IMR-90 (cell line): ENCODE results near the gene COL6A3. TPM values are rescaled to one million over a fixed set of nuclear protein-coding genes. Genes with fewer than 3 reads are reported as not detected.

ENCODE experiments used
- ATAC-seq: fragments of 200-7000 bp; cut with Tn5 transposase; 2 replicates; pipeline ENCODE4 v1.9.1; 2020; ENCODE audit warnings: low read depth, mild to moderate bottlenecking, moderate library complexity
- BruUV-seq: library from RNA; stranded (reverse); fragments of 400-500 nt; replicated peaks from 2 replicates; lab custom pipeline; 2021; lab: Mats Ljungman, UMichigan
- CTCF ChIA-PET: fragments of 300-600 bp; formaldehyde crosslinking; extraction: SDS; loops from one replicate; lab custom pipeline; 2021; ENCODE audit warnings: antibody characterized with exemption; lab: Yijun Ruan, JAX
- POLR2A ChIA-PET: fragments of 300-600 bp; sonication (Branson Sonifier 250); formaldehyde crosslinking; loops from one replicate; lab custom pipeline; 2022; ENCODE audit warnings: antibody characterized with exemption; ENCODE audit not compliant: unreplicated experiment; lab: Charles Lee
- DNase-seq: peaks from one replicate; pipeline ENCODE4 v3.0.0; 2013
- H2AFZ ChIP-seq: replicated peaks from 2 replicates; pipeline ENCODE3; 2013; ENCODE audit warnings: low read length, mild to moderate bottlenecking; ENCODE audit not compliant: poor library complexity
- H2AK5ac ChIP-seq: 2 replicates; pipeline ENCODE4 v1.6.1; 2013; ENCODE audit warnings: low read depth, low read length, inconsistent platforms
- H2AK9ac ChIP-seq: replicated peaks from 2 replicates; pipeline ENCODE3; 2013; ENCODE audit warnings: mild to moderate bottlenecking, low read depth, low read length, moderate library complexity; ENCODE audit not compliant: poor library complexity
- H2BK120ac ChIP-seq: 2 replicates; pipeline ENCODE4 v1.6.1; 2013; ENCODE audit warnings: low read depth, low read length, inconsistent platforms
- H2BK15ac ChIP-seq: 3 replicates; pipeline ENCODE4 v1.6.1; 2013; ENCODE audit warnings: low read depth, low read length, inconsistent platforms
- H2BK20ac ChIP-seq: 2 replicates; pipeline ENCODE4 v1.6.1; 2013; ENCODE audit warnings: low read depth, mild to moderate bottlenecking, inconsistent platforms, low read length, moderate library complexity
- H2BK5ac ChIP-seq: 2 replicates; pipeline ENCODE4 v1.6.1; 2013; ENCODE audit warnings: mild to moderate bottlenecking, low read depth, low read length, inconsistent platforms; ENCODE audit not compliant: poor library complexity, severe bottlenecking
- H3K14ac ChIP-seq: replicated peaks from 2 replicates; pipeline ENCODE4 v1.6.1; 2013; ENCODE audit warnings: low read depth, low read length, inconsistent platforms
- H3K18ac ChIP-seq: 2 replicates; pipeline ENCODE4 v1.6.1; 2013; ENCODE audit warnings: low read depth, low read length, control low read depth
- H3K23ac ChIP-seq: 2 replicates; pipeline ENCODE4 v1.6.1; 2013; ENCODE audit warnings: low read depth, low read length, inconsistent platforms
- H3K27ac ChIP-seq: 2 replicates; pipeline ENCODE4 v1.5.1; 2013; ENCODE audit warnings: mild to moderate bottlenecking, control low read depth, low read length; ENCODE audit not compliant: insufficient read depth
- H3K27me3 ChIP-seq: 2 replicates; pipeline ENCODE4 v1.6.1; 2013; ENCODE audit warnings: low read length; ENCODE audit not compliant: control insufficient read depth, insufficient read depth
- H3K36me3 ChIP-seq: 2 replicates; pipeline ENCODE4 v1.6.1; 2013; ENCODE audit warnings: low read length, mixed read lengths; ENCODE audit not compliant: control insufficient read depth, insufficient read depth
- H3K4ac ChIP-seq: 2 replicates; pipeline ENCODE4 v1.6.1; 2013; ENCODE audit warnings: low read depth, low read length, inconsistent platforms
- H3K4me1 ChIP-seq: 2 replicates; pipeline ENCODE4 v1.6.1; 2013; ENCODE audit warnings: low read length, mixed read lengths; ENCODE audit not compliant: control insufficient read depth, insufficient read depth
- H3K4me2 ChIP-seq: 2 replicates; pipeline ENCODE4 v1.6.1; 2013; ENCODE audit warnings: low read depth, mild to moderate bottlenecking, control low read depth, low read length, moderate library complexity
- H3K4me3 ChIP-seq: 2 replicates; pipeline ENCODE4 v1.5.1; 2013; ENCODE audit warnings: low read depth, mild to moderate bottlenecking, control low read depth, low read length, moderate library complexity; ENCODE audit not compliant: insufficient read depth
- H3K56ac ChIP-seq: 2 replicates; pipeline ENCODE4 v1.6.1; 2013; ENCODE audit warnings: low read length, inconsistent platforms; ENCODE audit not compliant: insufficient read depth; ENCODE audit errors: extremely low read depth
- H3K79me1 ChIP-seq, 2 experiments: 2 replicates each; pipeline ENCODE4 v1.6.1; 2013; ENCODE audit warnings: low read length in 2 of 2, inconsistent platforms in 1 of 2, low read depth in 1 of 2
- H3K9ac ChIP-seq: 2 replicates; pipeline ENCODE4 v1.6.1; 2013; ENCODE audit warnings: low read depth, low read length, control low read depth
- H3K9me1 ChIP-seq: 2 replicates; pipeline ENCODE4 v1.6.1; 2013; ENCODE audit warnings: low read length, inconsistent platforms; ENCODE audit not compliant: insufficient read depth
- H3K9me3 ChIP-seq: 2 replicates; pipeline ENCODE4 v1.6.1; 2013; ENCODE audit warnings: low read length; ENCODE audit not compliant: control insufficient read depth, insufficient read depth
- H4K20me1 ChIP-seq: 2 replicates; pipeline ENCODE4 v1.6.1; 2013; ENCODE audit warnings: low read length, inconsistent platforms; ENCODE audit not compliant: insufficient read depth
- H4K5ac ChIP-seq: 2 replicates; pipeline ENCODE4 v1.6.1; 2013; ENCODE audit warnings: mild to moderate bottlenecking, low read depth, low read length, control low read depth
- H4K8ac ChIP-seq, 2 experiments: 2 replicates each; pipeline ENCODE4 v1.6.1; 2013; ENCODE audit warnings: low read depth in 2 of 2, low read length in 2 of 2, control low read depth in 1 of 2, inconsistent platforms in 1 of 2
- H4K91ac ChIP-seq: 2 replicates; pipeline ENCODE4 v1.6.1; 2013; ENCODE audit warnings: low read depth, low read length, inconsistent platforms; ENCODE audit not compliant: insufficient read depth
- BHLHE40 ChIP-seq: fragments of 150-350 bp; IDR thresholded peaks from 2 replicates; pipeline ENCODE4 v1.6.1; 2016; ENCODE audit warnings: mild to moderate bottlenecking, low read depth, low read length
- CEBPB ChIP-seq: IDR thresholded peaks from 2 replicates; pipeline ENCODE4 v1.6.1; 2012; ENCODE audit warnings: low read depth, low read length, improper control_type of control experiment
- MAZ ChIP-seq: IDR thresholded peaks from 2 replicates; pipeline ENCODE4 v1.6.1; 2012; ENCODE audit warnings: low read depth, mild to moderate bottlenecking, low read length, improper control_type of control experiment, moderate library complexity, borderline replicate concordance
- MXI1 ChIP-seq: IDR thresholded peaks from 2 replicates; pipeline ENCODE4 v1.6.1; 2012; ENCODE audit warnings: low read depth, mild to moderate bottlenecking, low read length, moderate library complexity, borderline replicate concordance
- RAD21 ChIP-seq: IDR thresholded peaks from 2 replicates; pipeline ENCODE4 v1.6.1; 2012; ENCODE audit warnings: low read length, improper control_type of control experiment
- SMC3 ChIP-seq: fragments of 150-350 bp; IDR thresholded peaks from 2 replicates; pipeline ENCODE4 v1.6.1; 2016; ENCODE audit warnings: low read depth, mild to moderate bottlenecking, antibody characterized with exemption, low read length, moderate library complexity
- WGBS, 2 experiments: methylation state at CpG; one replicate each; pipeline versions ENCODE4 v1.1.5 to v1.1.7; 2013; ENCODE audit warnings: missing lambda C conversion rate in 2 of 2; ENCODE audit not compliant: insufficient read length in 1 of 2; ENCODE audit errors: extremely low coverage in 2 of 2; 5-methylcytosine and 5-hydroxymethylcytosine counted together
- dilution Hi-C: fragments of 300-500 bp; cut with HindIII; formaldehyde crosslinking; loops from one replicate; pipeline ENCODE4 v1.14.3; 2018; ENCODE audit warnings: low sequenced_read_pairs; ENCODE audit not compliant: unreplicated experiment
- in situ Hi-C: fragments of 300-500 bp; cut with MboI; formaldehyde crosslinking; loops from 3 replicates; pipeline ENCODE4 v1.14.3; 2019; ENCODE audit warnings: low sequenced_read_pairs, inconsistent platforms, mixed read lengths
- intact Hi-C: fragments of 100-400 bp; cut with micrococcal nuclease; formaldehyde crosslinking; loops from 2 replicates; pipeline ENCODE4 v1.10.0; 2022
- polyA plus RNA-seq, 3 experiments: library from polyadenylated mRNA; depleted of rRNA; stranded (reverse); fragments of >200 nt; gene quantifications; 2 replicates each; pipeline ENCODE4 v1.2.3, GENCODE V29; 2012; ENCODE audit warnings: low replicate concordance in 1 of 3
- total RNA-seq: library from RNA; depleted of rRNA; stranded (reverse); fragments of >200 nt; gene quantifications from 2 replicates; pipeline ENCODE4 v1.2.3, GENCODE V29; 2012
- TF ChIP-seq, protein P1 (sequence below): conservative IDR thresholded peaks from 2 replicates; pipeline ENCODE4 v1.5.1; 2012; ENCODE audit warnings: mild to moderate bottlenecking, low read depth, low read length, improper control_type of control experiment

Gene COL6A3
- total and polyA plus RNA-seq, 2 of the 4 experiments (the other 2 are of a cell fraction), result 964 to 1,855 TPM

DNA sequence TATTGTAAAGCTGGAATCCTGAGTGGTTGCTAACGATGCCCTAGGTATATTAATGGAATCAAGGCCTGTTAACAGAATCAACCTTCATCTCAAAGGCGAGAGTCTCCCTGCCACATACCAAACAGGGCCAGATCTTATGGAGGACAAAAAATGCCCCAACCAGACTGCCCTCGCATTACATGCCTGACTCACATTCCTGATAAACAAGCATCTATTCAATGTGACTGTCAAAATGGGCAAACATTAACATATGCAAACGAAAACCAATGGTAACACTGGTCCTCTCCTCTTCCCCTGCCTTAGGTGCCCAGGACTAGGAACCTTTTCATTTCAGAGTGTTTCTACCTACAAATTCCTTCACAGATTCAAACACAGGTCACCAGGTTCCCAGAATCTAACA is 83.4 kb downstream of the COL6A3 start:
- H2AK5ac ChIP-seq, result peak overlapping the region; percentile 53; the same call in 1 of the 2 replicates
- 0 out of 3 replicates have a peak overlapping the region, but pooled peaks have one; percentile 1 for H2BK15ac ChIP-seq
- peak overlapping the region; percentile 4; the same call in 1 of the 2 replicates for H3K23ac ChIP-seq
- peak overlapping the region; percentile 30 for H4K91ac ChIP-seq
- 0 out of 2 replicates have a peak overlapping the region, but pooled peaks have one; percentile 2 for H3K9ac ChIP-seq
- WGBS, 2 experiments, result 40% methylated on average over 2 of the region's 4 CpGs; no CpG with 5 or more reads in 1 of the 2 experiments
- H3K79me1 ChIP-seq, result peaks cover 50 to 83% of the 10 kb centered on the region in 2 experiments
- peak overlapping the region; percentile 36; the same call in 1 of the 2 replicates for H4K5ac ChIP-seq
- H4K20me1 ChIP-seq, result peaks cover 11% of the 10 kb centered on the region; the same call in 1 of the 2 replicates
- H3K36me3 ChIP-seq, result peaks cover 71% of the 10 kb centered on the region
- intact Hi-C loops (no loop called here), dilution Hi-C loops (no loop called here), in situ Hi-C loops (no loop called here)
- peak overlapping the region; percentile 36; the same call in 1 of the 2 replicates for H3K18ac ChIP-seq
- peaks cover 27% of the 10 kb centered on the region for H3K9me1 ChIP-seq
- no peak overlapping the region for H3K4me3 ChIP-seq
- peaks cover 32% of the 10 kb centered on the region for H3K4me1 ChIP-seq
- peak; percentile 4; the same call in 1 of the 2 replicates for ATAC-seq
- POLR2A ChIA-PET, result no interaction called here
- CTCF ChIA-PET, result no interaction called here
- peak overlapping the region; percentile 42 for H2BK120ac ChIP-seq
- no peak for DNase-seq
- H3K4me2 ChIP-seq, result no peak overlapping the region
- no peak overlapping the region for H2AK9ac ChIP-seq
- no TSS peak for BruUV-seq
- 0 out of 2 replicates have a peak overlapping the region, but pooled peaks have one; percentile 2 for H3K56ac ChIP-seq
- TF ChIP-seq, protein P1, sequence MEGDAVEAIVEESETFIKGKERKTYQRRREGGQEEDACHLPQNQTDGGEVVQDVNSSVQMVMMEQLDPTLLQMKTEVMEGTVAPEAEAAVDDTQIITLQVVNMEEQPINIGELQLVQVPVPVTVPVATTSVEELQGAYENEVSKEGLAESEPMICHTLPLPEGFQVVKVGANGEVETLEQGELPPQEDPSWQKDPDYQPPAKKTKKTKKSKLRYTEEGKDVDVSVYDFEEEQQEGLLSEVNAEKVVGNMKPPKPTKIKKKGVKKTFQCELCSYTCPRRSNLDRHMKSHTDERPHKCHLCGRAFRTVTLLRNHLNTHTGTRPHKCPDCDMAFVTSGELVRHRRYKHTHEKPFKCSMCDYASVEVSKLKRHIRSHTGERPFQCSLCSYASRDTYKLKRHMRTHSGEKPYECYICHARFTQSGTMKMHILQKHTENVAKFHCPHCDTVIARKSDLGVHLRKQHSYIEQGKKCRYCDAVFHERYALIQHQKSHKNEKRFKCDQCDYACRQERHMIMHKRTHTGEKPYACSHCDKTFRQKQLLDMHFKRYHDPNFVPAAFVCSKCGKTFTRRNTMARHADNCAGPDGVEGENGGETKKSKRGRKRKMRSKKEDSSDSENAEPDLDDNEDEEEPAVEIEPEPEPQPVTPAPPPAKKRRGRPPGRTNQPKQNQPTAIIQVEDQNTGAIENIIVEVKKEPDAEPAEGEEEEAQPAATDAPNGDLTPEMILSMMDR, result no peak
- TF ChIP-seq RAD21 (no peak), CEBPB (no peak), MAZ (no peak), SMC3 (0 out of 2 replicates have a peak, but pooled peaks have one; percentile 3), MXI1 (no peak), BHLHE40 (no peak)
- H2AFZ ChIP-seq, result no peak overlapping the region
- H4K8ac ChIP-seq, result peak overlapping the region; percentile 2 to 37; a peak in 3 of 4 replicates
- peak overlapping the region; percentile 34 for H3K4ac ChIP-seq
- peak overlapping the region; percentile 20 for H3K14ac ChIP-seq
- peak overlapping the region; percentile 64; the same call in 1 of the 2 replicates for H3K27ac ChIP-seq
- H3K27me3 ChIP-seq, result no peaks in the 10 kb centered on the region
- peak overlapping the region; percentile 49 for H2BK20ac ChIP-seq
- peak overlapping the region; percentile 91 for H2BK5ac ChIP-seq
- no peaks in the 10 kb centered on the region for H3K9me3 ChIP-seq
